ENCODE results near the gene ARID1B. TPM values are rescaled to one million over a fixed set of nuclear protein-coding genes. Genes with fewer than 3 reads are reported as not detected.

Gene ARID1B
- total and polyA plus RNA-seq, 2 of the 4 experiments (the other 2 are of a cell fraction): 14.5 to 20.1 TPM

DNA sequence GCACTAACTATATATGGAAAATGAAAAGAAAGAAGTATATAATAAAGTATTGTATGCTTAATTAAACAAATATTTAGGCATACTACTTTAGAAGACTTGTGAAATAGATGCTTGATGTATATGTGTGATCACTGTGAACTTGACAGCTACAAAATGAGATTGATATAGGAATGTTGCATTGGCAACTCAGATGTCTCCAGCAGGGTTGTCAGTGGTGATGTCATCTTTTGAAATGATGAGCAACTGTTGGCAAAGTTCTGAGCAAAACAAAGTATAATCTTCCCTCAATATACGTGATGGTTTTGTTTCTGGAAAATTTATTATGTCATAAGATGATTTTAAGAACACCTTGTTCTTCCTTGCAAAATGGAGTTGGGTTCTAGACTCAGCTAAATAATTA, 133.8 kb downstream of the ARID1B start:
- H4K8ac ChIP-seq (ENCODE audit: low read depth in 2 of 2, low read length in 2 of 2): no peak overlapping the region
- no peak overlapping the region for H2AK9ac ChIP-seq (replicated peaks; ENCODE audit: low read depth, low read length, poor library complexity)
- DNase-seq (no peak), ATAC-seq (ENCODE audit: low read depth) (no peak)
- ChIA-PET POLR2A (ENCODE audit: unreplicated experiment) (interaction anchor here (0.6 kb wide), 1 partner anchor 14 kb away, joined by 6 read pairs; no protein-coding TSS in a partner anchor), CTCF (no interaction called here)
- intact Hi-C loops (cut with micrococcal nuclease) (no loop called here), dilution Hi-C loops (cut with HindIII; ENCODE audit: low sequenced_read_pairs, unreplicated experiment) (no loop called here), in situ Hi-C loops (cut with MboI; ENCODE audit: low sequenced_read_pairs) (no loop called here)
- no peak overlapping the region for H3K14ac ChIP-seq (replicated peaks; ENCODE audit: low read depth, low read length)
- no peak overlapping the region for H2BK120ac ChIP-seq (ENCODE audit: low read depth, low read length)
- no peak overlapping the region for H3K9ac ChIP-seq (ENCODE audit: low read depth, low read length)
- no peaks in the 10 kb centered on the region for H3K36me3 ChIP-seq (ENCODE audit: control insufficient read depth, insufficient read depth, low read length)
- no CpG with 5 or more reads among the region's 1 CpG for WGBS, 2 experiments (ENCODE audit: extremely low coverage in 2 of 2, insufficient read length in 1 of 2)
- no peak overlapping the region for H3K27ac ChIP-seq (ENCODE audit: insufficient read depth, low read length)
- H3K4me1 ChIP-seq (ENCODE audit: control insufficient read depth, insufficient read depth, low read length): peaks cover 2% of the 10 kb centered on the region
- H4K5ac ChIP-seq (ENCODE audit: low read depth, low read length): no peak overlapping the region
- no peak overlapping the region for H2AK5ac ChIP-seq (ENCODE audit: low read depth, low read length)
- no peak overlapping the region for H3K4ac ChIP-seq (ENCODE audit: low read depth, low read length)
- no peak overlapping the region for H2AFZ ChIP-seq (replicated peaks; ENCODE audit: low read length, poor library complexity)
- no TSS peak for BruUV-seq (replicated peaks)
- no peak overlapping the region for H3K23ac ChIP-seq (ENCODE audit: low read depth, low read length)
- H4K20me1 ChIP-seq (ENCODE audit: insufficient read depth, low read length): peaks cover 14% of the 10 kb centered on the region
- H2BK5ac ChIP-seq (ENCODE audit: low read depth, low read length, poor library complexity, severe bottlenecking): no peak overlapping the region
- H3K18ac ChIP-seq (ENCODE audit: low read depth, low read length): no peak overlapping the region
- TF ChIP-seq RFX5 (IDR thresholded peaks at IDR 0.05; ENCODE audit: low read depth, low read length): no peak
- TF ChIP-seq CHD1 (IDR thresholded peaks at IDR 0.05; ENCODE audit: low read depth, low read length): no peak
- TF ChIP-seq, protein P1, sequence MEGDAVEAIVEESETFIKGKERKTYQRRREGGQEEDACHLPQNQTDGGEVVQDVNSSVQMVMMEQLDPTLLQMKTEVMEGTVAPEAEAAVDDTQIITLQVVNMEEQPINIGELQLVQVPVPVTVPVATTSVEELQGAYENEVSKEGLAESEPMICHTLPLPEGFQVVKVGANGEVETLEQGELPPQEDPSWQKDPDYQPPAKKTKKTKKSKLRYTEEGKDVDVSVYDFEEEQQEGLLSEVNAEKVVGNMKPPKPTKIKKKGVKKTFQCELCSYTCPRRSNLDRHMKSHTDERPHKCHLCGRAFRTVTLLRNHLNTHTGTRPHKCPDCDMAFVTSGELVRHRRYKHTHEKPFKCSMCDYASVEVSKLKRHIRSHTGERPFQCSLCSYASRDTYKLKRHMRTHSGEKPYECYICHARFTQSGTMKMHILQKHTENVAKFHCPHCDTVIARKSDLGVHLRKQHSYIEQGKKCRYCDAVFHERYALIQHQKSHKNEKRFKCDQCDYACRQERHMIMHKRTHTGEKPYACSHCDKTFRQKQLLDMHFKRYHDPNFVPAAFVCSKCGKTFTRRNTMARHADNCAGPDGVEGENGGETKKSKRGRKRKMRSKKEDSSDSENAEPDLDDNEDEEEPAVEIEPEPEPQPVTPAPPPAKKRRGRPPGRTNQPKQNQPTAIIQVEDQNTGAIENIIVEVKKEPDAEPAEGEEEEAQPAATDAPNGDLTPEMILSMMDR (conservative IDR thresholded peaks at IDR 0.05; ENCODE audit: low read depth, low read length): no peak
- no peak; the same call in 1 of the 2 replicates for TF ChIP-seq CEBPB (IDR thresholded peaks at IDR 0.05; ENCODE audit: low read depth, low read length)
- TF ChIP-seq RCOR1 (IDR thresholded peaks at IDR 0.05; ENCODE audit: insufficient replicate concordance, low read length): no peak
- TF ChIP-seq, protein P2, sequence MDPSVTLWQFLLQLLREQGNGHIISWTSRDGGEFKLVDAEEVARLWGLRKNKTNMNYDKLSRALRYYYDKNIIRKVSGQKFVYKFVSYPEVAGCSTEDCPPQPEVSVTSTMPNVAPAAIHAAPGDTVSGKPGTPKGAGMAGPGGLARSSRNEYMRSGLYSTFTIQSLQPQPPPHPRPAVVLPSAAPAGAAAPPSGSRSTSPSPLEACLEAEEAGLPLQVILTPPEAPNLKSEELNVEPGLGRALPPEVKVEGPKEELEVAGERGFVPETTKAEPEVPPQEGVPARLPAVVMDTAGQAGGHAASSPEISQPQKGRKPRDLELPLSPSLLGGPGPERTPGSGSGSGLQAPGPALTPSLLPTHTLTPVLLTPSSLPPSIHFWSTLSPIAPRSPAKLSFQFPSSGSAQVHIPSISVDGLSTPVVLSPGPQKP (IDR thresholded peaks at IDR 0.05; ENCODE audit: borderline replicate concordance, low read depth, low read length): no peak
- no peak for TF ChIP-seq BHLHE40 (IDR thresholded peaks at IDR 0.05; ENCODE audit: low read depth, low read length)
- no peak for TF ChIP-seq NFE2L2 (IDR thresholded peaks at IDR 0.05; ENCODE audit: low read depth, low read length)
- H3K9me1 ChIP-seq (ENCODE audit: insufficient read depth, low read length): peaks cover 14% of the 10 kb centered on the region; the same call in 1 of the 2 replicates
- no peak overlapping the region for H2BK20ac ChIP-seq (ENCODE audit: low read depth, low read length)
- no peak overlapping the region for H3K4me3 ChIP-seq (ENCODE audit: insufficient read depth, low read depth, low read length)
- no peaks in the 10 kb centered on the region for H3K27me3 ChIP-seq (ENCODE audit: control insufficient read depth, insufficient read depth, low read length)
- H3K79me1 ChIP-seq (ENCODE audit: low read depth in 1 of 2, low read length in 2 of 2): peaks cover 24 to 57% of the 10 kb centered on the region in 2 experiments
- no peak overlapping the region for H3K4me2 ChIP-seq (ENCODE audit: low read depth, low read length)
- no peak overlapping the region for H4K91ac ChIP-seq (ENCODE audit: insufficient read depth, low read depth, low read length)
- H2BK15ac ChIP-seq (ENCODE audit: low read depth, low read length): no peak overlapping the region
- H3K9me3 ChIP-seq (ENCODE audit: control insufficient read depth, insufficient read depth, low read length): no peaks in the 10 kb centered on the region
- no peak overlapping the region for H3K56ac ChIP-seq (ENCODE audit: extremely low read depth, insufficient read depth, low read length)

All from IMR-90 (cell line).